CD4-positive, alpha-beta T cell treated with Interleukin-12 subunit alpha and Interleukin-12 subunit beta, for 1 hour (primary cell): ENCODE results near the gene SPATS2.

Experiments used
- DNase-seq: peaks from one replicate; pipeline ENCODE4 v3.0.0-alpha.2; 2020

Gene SPATS2

GRCh38 chr12:49543914-49544815 lies 176.9 kb downstream of the SPATS2 start:
- DNase-seq: no peak

DNA sequence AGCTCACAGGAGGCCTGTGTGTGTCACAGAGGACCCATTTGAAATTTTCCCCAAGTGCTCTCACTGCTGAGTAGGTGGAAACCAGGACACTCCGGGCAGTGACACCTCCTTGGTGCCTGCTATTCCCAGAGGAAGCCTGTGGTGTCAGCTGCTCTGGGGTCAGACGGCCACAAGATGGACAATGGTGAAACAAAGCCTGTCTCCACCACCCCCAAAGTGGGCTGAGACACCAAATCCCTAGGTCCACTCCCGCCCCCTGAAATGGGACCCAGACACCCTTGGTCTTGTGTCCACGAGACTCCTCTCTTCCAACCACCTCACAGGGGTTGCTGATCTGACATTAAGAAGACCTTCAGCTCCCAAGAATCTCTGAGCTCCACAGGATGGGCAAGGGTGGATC lies 178.6 kb downstream of the SPATS2 start:
- no peak for DNase-seq

DNA sequence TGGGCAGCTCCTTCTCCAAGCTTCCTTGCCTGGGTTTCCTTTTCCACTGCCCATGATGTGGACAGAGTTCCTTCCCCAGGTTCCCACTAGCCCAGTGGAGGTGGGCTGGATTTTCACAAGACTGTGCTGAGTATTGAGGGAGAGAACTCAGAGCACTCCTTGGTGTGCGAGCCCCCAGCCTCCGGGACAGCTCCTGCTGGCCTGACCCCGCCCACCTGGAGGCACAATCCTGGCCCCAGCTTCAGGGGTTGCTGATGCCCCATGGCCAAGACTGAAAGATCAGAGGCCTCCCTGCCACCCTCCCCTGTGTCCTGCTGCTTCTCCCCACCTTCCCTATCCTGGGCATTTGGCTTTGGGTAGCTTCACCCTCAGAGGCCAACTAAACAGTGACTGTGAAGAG lies 179.2 kb downstream of the SPATS2 start:
- no peak for DNase-seq

GRCh38 chr12:49547090-49547690 lies 179.9 kb downstream of the SPATS2 start:
- DNase-seq: no peak

- no peak for DNase-seq
Measured at GRCh38 chr12:49548481-49548821, 181.2 kb downstream of the SPATS2 start.

DNA sequence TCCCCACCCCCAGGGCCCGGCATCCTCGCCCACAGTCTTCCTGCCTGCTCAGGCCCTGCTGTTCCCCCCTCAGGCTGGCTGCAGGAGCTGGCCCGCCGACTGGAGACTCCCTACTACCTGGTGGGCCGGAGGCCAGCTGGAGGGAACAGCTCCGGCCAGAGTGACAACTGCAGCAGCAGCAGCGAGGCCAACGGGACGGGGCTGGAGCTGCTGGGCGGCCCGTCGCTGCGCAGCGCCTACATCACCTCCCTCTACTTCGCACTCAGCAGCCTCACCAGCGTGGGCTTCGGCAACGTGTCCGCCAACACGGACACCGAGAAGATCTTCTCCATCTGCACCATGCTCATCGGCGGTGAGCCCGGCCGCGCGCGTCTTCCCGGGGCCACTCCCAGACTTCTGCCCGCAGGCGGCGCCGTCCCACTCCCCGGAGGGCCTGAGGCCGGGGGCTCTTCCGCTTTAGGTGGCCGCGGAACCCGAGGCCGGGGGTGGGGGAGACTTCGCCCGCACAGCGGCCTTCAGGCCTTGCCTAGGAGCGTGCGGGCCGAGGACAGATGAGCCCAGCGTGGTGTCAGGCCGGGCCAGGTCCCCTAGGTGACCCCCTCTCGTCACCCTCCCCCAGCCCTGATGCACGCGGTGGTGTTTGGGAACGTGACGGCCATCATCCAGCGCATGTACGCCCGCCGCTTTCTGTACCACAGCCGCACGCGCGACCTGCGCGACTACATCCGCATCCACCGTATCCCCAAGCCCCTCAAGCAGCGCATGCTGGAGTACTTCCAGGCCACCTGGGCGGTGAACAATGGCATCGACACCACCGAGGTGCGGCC lies 181.8 kb downstream of the SPATS2 start:
- DNase-seq: peak; percentile 27

- DNase-seq: no peak
Measured at GRCh38 chr12:49549735-49550692, 182.8 kb downstream of the SPATS2 start.

- DNase-seq: no peak
Measured at GRCh38 chr12:49550693-49551252, 183.5 kb downstream of the SPATS2 start.

GRCh38 chr12:49552014-49552413 lies 184.8 kb downstream of the SPATS2 start:
- DNase-seq: no peak

DNA sequence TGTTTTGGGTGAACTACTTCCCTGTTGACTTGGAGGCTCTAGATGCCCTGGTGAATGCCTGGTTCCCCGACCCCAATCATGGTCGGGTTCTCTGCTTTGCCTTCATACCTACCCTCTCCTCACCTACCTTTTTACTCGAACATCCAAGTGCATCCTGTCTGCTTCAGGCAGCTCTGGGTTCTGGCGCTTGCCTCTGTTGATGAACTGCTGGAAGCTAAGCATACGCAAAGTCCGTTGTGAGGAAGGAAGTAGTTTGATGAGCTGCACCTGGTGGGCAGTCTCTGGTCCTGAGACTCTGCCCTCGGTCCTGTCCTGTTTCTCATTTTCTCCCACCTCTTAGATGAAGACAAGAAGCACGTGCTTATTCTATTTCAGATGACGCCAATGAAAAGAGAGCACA lies 185.2 kb downstream of the SPATS2 start:
- no peak for DNase-seq

DNA sequence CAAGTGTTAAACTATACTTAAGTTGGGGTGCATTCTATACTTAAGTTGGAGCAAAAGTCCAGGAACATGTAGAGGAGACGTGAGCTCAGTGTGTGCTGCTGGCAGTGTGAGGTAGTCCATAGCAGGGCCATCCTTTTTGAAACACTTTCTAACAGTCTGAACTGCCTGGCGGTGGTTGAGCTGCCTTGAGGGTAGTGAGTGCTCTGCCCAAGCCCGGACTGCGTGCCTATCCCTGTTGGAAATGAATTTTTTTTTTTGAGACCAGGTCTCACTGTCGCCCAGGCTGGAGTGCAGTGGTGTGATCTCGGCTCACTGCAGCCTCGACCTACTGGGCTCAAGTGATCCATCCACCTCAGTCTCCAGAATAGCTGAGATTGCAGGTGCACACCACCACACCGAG lies 185.6 kb downstream of the SPATS2 start:
- no peak for DNase-seq

DNA sequence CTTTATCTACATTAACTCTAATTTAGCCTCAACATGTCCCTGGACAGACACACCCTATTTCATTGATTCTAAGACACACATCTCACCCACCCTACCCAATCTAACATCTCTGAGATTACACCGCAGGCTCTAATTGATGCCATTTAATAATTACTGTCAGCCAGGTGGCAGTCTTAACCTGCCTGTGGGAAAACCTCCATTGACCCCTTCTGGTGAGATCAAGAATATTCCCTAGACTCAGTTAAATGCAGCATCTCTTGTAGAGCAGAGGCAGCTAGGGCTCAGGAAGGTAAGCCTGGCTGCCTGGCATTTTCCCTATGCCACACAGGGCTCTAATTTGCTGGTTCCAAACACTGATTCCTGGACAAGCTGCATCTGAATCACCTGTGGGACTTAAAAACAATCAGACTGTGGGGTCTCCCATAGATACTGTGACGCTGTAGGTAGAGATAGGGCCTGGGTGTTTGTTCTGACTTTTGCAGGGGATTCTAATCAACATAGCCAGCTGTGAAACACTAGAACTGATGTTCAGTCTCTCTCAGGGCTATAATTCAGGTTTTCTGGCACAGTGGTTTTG lies 186.3 kb downstream of the SPATS2 start:
- DNase-seq: peak; percentile 65

DNA sequence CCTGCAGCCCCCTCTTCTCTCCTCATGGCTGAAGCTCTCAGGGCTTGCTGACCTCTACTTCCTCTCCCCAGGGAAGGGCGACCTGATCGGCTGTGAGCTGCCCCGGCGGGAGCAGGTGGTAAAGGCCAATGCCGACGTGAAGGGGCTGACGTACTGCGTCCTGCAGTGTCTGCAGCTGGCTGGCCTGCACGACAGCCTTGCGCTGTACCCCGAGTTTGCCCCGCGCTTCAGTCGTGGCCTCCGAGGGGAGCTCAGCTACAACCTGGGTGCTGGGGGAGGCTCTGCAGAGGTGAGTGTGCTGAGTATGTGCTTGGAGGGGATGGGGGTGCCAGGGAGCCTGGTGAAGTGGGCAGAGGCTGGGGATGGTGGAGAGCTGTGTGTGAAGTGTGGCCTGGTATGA lies 187.0 kb downstream of the SPATS2 start:
- DNase-seq: no peak

- DNase-seq: no peak
Measured at GRCh38 chr12:49555631-49556390, 188.5 kb downstream of the SPATS2 start.

- no peak for DNase-seq
Measured at GRCh38 chr12:49556391-49557186, 189.3 kb downstream of the SPATS2 start.

DNA sequence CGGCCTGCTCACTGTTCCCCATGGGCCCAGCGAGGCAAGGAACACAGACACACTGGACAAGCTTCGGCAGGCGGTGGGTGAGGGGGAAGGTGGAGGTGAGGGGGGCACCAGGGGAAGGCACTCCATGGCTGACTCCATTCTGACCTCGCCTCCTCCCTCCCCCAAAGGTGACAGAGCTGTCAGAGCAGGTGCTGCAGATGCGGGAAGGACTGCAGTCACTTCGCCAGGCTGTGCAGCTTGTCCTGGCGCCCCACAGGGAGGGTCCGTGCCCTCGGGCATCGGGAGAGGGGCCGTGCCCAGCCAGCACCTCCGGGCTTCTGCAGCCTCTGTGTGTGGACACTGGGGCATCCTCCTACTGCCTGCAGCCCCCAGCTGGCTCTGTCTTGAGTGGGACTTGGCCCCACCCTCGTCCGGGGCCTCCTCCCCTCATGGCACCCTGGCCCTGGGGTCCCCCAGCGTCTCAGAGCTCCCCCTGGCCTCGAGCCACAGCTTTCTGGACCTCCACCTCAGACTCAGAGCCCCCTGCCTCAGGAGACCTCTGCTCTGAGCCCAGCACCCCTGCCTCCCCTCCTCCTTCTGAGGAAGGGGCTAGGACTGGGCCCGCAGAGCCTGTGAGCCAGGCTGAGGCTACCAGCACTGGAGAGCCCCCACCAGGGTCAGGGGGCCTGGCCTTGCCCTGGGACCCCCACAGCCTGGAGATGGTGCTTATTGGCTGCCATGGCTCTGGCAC lies 190.1 kb downstream of the SPATS2 start:
- no peak for DNase-seq

GRCh38 chr12:49557917-49558215 lies 190.6 kb downstream of the SPATS2 start:
- DNase-seq: no peak

DNA sequence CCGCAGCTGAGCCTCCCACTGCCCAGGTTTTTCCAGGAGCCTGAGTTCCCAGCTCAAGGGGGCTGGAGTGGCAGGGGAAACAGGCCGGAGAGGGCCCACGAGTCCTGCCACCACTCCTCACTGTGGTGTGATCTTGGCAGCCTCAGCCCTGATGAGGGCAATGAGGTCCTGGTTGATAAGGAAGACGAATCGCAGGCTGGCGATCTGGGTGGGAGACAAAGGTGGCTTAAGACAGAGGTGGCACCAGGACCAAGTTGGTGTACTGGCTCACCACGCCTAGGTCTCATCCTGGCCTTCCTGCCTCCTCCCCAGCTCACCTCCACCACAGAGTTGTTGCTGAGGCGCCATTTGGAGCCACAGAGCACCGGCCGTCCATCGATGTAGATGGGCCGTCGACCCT lies 191.3 kb downstream of the SPATS2 start:
- no peak for DNase-seq

DNA sequence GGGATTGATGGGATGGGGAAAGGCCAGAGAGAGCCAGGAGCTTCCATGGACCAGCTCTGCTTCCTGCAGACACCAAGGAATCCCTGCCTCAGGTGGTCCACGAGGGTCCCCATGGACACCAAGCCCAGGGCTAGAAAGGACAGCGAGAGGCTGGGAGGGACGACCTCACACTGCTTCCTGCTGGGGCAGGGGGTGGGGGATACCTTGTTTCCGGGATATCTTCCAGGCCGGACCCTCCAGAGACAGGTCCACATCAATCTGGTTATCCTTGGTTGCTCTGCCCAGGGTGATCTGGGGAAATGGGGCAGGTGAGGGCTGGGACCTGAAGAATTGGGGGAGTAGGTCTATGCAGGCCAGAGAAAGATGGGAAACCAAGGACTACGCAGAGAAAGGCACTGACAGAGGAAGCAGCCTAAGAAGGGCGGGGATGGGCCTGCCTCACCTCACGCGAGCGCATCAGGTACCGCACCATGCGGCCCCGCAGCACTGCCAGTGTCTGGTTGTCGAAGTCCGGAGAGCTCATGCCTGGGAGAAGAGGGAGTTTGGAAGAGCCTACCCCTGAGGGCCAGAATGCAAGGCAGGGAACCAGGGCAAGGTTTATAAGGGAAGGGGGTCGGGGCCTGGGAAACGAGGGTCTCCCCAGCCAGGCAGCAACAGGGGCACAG lies 191.9 kb downstream of the SPATS2 start:
- DNase-seq: no peak
